DND-41 (cell line): ENCODE measurements around the gene MAP4K1.

ENCODE experiments used
- CTCF ChIP-seq: IDR thresholded peaks from 2 replicates; pipeline ENCODE4 v1.5.1; 2012; ENCODE audit warnings: borderline replicate concordance, low read length, moderate library complexity, mild to moderate bottlenecking; ENCODE audit not compliant: poor library complexity, severe bottlenecking; ENCODE audit errors: extremely low read depth
- EZH2 ChIP-seq: IDR thresholded peaks from 3 replicates; pipeline ENCODE4 v1.6.1; 2012; ENCODE audit warnings: borderline replicate concordance, low read depth, mild to moderate bottlenecking, moderate library complexity, low read length, inconsistent platforms; ENCODE audit not compliant: severe bottlenecking

GRCh38 chr19:38634757-38635482 lies 17.2 kb upstream of the MAP4K1 start:
- TF ChIP-seq CTCF: peak; percentile 88
- no peak for TF ChIP-seq EZH2
